Astrocyte (in vitro differentiated cells and primary cell): ENCODE results near the gene CRB3. TPM values are rescaled to one million over a fixed set of nuclear protein-coding genes. Genes with fewer than 3 reads are reported as not detected.
A peak's percentile ranks its signal among the peaks of the same experiment; 100 is the strongest.

Experiments used
- DNase-seq: peaks from one replicate; pipeline ENCODE4 v3.0.0-alpha.2; 2010; ENCODE audit warnings: low read depth
- FAIRE-seq: peaks from 2 replicates; lab custom pipeline; 2011; peaks lifted over from hg19 to GRCh38; lab: Jason Lieb, UNC
- H2AFZ ChIP-seq: 2 replicates; pipeline ENCODE4 v1.6.0; 2012; ENCODE audit warnings: low read depth, low read length, inconsistent platforms
- H3K27ac ChIP-seq: 2 replicates; pipeline ENCODE4 v1.5.1; 2011; ENCODE audit warnings: low read depth, low read length, inconsistent platforms
- H3K27me3 ChIP-seq: 2 replicates; pipeline ENCODE4 v1.6.0; 2011; ENCODE audit warnings: low read length, inconsistent platforms; ENCODE audit not compliant: insufficient read depth
- H3K36me3 ChIP-seq: 2 replicates; pipeline ENCODE4 v1.5.1; 2011; ENCODE audit warnings: low read length, inconsistent platforms; ENCODE audit not compliant: insufficient read depth
- H3K4me1 ChIP-seq: 2 replicates; pipeline ENCODE4 v1.5.1; 2011; ENCODE audit warnings: low read length, inconsistent platforms; ENCODE audit not compliant: insufficient read depth
- H3K4me2 ChIP-seq: 2 replicates; pipeline ENCODE4 v1.6.0; 2012; ENCODE audit warnings: low read length, inconsistent platforms
- H3K4me3 ChIP-seq: 2 replicates; pipeline ENCODE4 v1.5.1; 2011; ENCODE audit warnings: low read depth, mild to moderate bottlenecking, low read length, inconsistent platforms; ENCODE audit not compliant: insufficient read depth
- H3K79me2 ChIP-seq: 2 replicates; pipeline ENCODE4 v1.6.0; 2012; ENCODE audit warnings: mild to moderate bottlenecking, low read length, inconsistent platforms; ENCODE audit not compliant: insufficient read depth
- H3K9ac ChIP-seq: 2 replicates; pipeline ENCODE4 v1.6.0; 2012; ENCODE audit warnings: mild to moderate bottlenecking, low read length, inconsistent platforms
- H3K9me3 ChIP-seq: 2 replicates; pipeline ENCODE4 v1.5.1; 2012; ENCODE audit warnings: low read depth, mild to moderate bottlenecking, low read length, inconsistent platforms; ENCODE audit not compliant: insufficient read depth
- H4K20me1 ChIP-seq: 2 replicates; pipeline ENCODE4 v1.6.0; 2012; ENCODE audit warnings: low read length, inconsistent platforms; ENCODE audit not compliant: insufficient read depth
- H3K27ac Mint-ChIP-seq: one replicate; pipeline ENCODE4 v1.8.0; 2021; ENCODE audit warnings: mild to moderate bottlenecking, mixed read lengths; ENCODE audit not compliant: unreplicated experiment
- H3K27me3 Mint-ChIP-seq: one replicate; pipeline ENCODE4 v1.8.0; 2021; ENCODE audit warnings: low read depth, mixed read lengths; ENCODE audit not compliant: unreplicated experiment
- H3K36me3 Mint-ChIP-seq: one replicate; pipeline ENCODE4 v1.8.0; 2021; ENCODE audit warnings: low read depth, mixed read lengths; ENCODE audit not compliant: unreplicated experiment
- H3K4me1 Mint-ChIP-seq: one replicate; pipeline ENCODE4 v1.8.0; 2021; ENCODE audit warnings: low read depth, mixed read lengths; ENCODE audit not compliant: unreplicated experiment
- H3K4me3 Mint-ChIP-seq: one replicate; pipeline ENCODE4 v1.8.0; 2021; ENCODE audit warnings: mild to moderate bottlenecking, moderate library complexity, mixed read lengths; ENCODE audit not compliant: unreplicated experiment
- H3K9me3 Mint-ChIP-seq: one replicate; pipeline ENCODE4 v1.8.0; 2021; ENCODE audit warnings: mild to moderate bottlenecking, mixed read lengths; ENCODE audit not compliant: unreplicated experiment
- EZH2 ChIP-seq: IDR thresholded peaks from 2 replicates; pipeline ENCODE4 v1.6.1; 2012; ENCODE audit warnings: mild to moderate bottlenecking, low read length, inconsistent platforms; ENCODE audit not compliant: insufficient read depth
- total RNA-seq: library from RNA; stranded (reverse); gene quantifications from 2 replicates; pipeline ENCODE4 v1.2.1, GENCODE V29; 2021
- TF ChIP-seq, protein P1 (sequence below): IDR thresholded peaks from 2 replicates; pipeline ENCODE4 v1.5.1; 2011; ENCODE audit warnings: low read depth, mild to moderate bottlenecking, inconsistent platforms, low read length, moderate library complexity; ENCODE audit not compliant: insufficient read depth

CRB3 gene
- total RNA-seq, 1 donor from 2014 or later = 1.6 TPM

DNA sequence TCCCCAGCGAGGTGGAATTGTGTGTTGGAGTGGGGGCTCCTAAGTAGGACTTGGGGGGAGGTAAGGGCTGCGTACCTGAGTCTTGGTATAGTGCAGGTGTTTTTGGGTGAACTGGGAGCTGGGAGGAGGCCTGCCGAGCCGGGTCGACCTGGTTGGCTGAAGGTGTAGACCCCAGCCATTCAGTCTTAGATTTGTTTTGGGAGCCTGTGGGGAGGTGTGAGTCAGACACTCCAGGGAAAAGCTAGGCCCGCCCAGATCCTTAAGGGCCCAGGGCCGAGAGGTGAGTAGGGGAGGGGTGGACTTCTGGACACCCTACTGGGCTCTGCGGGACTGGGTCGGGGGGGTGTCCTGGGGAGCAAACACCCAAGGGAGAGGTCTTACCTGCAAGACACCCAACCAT is 935 bp downstream of the CRB3 start:
- no peak overlapping the region for H3K9ac ChIP-seq
- H3K4me3 ChIP-seq = no peak overlapping the region
- H3K36me3 Mint-ChIP-seq = no peaks in the 10 kb centered on the region
- no peaks in the 10 kb centered on the region for H3K4me1 ChIP-seq
- H3K4me1 Mint-ChIP-seq = no peaks in the 10 kb centered on the region
- H3K27ac ChIP-seq = no peak overlapping the region
- TF ChIP-seq, protein P1, sequence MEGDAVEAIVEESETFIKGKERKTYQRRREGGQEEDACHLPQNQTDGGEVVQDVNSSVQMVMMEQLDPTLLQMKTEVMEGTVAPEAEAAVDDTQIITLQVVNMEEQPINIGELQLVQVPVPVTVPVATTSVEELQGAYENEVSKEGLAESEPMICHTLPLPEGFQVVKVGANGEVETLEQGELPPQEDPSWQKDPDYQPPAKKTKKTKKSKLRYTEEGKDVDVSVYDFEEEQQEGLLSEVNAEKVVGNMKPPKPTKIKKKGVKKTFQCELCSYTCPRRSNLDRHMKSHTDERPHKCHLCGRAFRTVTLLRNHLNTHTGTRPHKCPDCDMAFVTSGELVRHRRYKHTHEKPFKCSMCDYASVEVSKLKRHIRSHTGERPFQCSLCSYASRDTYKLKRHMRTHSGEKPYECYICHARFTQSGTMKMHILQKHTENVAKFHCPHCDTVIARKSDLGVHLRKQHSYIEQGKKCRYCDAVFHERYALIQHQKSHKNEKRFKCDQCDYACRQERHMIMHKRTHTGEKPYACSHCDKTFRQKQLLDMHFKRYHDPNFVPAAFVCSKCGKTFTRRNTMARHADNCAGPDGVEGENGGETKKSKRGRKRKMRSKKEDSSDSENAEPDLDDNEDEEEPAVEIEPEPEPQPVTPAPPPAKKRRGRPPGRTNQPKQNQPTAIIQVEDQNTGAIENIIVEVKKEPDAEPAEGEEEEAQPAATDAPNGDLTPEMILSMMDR = no peak
- TF ChIP-seq EZH2 = no peak
- H3K27me3 ChIP-seq = peaks cover 17% of the 10 kb centered on the region
- H3K4me3 Mint-ChIP-seq = peak overlapping the region; percentile 65
- DNase-seq (no peak), FAIRE-seq (no peak)
- no peaks in the 10 kb centered on the region for H4K20me1 ChIP-seq
- H3K27me3 Mint-ChIP-seq = peaks cover 29% of the 10 kb centered on the region
- H2AFZ ChIP-seq = no peak overlapping the region
- no peaks in the 10 kb centered on the region for H3K79me2 ChIP-seq
- H3K4me2 ChIP-seq = no peak overlapping the region
- H3K36me3 ChIP-seq = no peaks in the 10 kb centered on the region
- H3K9me3 ChIP-seq = no peaks in the 10 kb centered on the region
- H3K27ac Mint-ChIP-seq = no peak overlapping the region
- H3K9me3 Mint-ChIP-seq = no peaks in the 10 kb centered on the region

DNA sequence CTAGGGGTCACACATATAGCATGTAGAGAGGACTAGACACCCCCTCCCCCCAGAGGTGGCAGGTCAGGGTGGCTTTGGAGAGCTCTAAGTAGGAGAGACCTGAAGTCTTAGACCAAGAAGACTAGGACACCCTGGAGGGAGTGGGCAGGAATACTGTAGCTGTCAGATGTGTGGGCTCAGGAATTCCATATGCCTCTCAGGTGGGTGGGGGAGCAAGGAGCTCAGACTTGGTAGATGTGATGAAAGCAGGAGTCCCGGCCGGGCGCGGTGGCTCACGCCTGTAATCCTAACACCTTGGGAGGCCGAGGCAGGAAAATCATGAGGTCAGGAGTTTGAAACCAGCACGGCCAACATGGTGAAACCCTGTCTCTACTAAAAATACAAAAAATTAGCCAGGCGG is 1.6 kb downstream of the CRB3 start:
- Mint-ChIP-seq H3K36me3 (no peaks in the 10 kb centered on the region), H3K4me1 (no peaks in the 10 kb centered on the region), H3K4me3 (no peak overlapping the region), H3K9me3 (no peaks in the 10 kb centered on the region), H3K27ac (no peak overlapping the region), H3K27me3 (peaks cover 29% of the 10 kb centered on the region)
- Histone ChIP-seq H3K4me1 (no peaks in the 10 kb centered on the region), H4K20me1 (no peaks in the 10 kb centered on the region), H2AFZ (no peak overlapping the region), H3K36me3 (no peaks in the 10 kb centered on the region), H3K4me3 (no peak overlapping the region), H3K79me2 (no peaks in the 10 kb centered on the region), H3K27me3 (peaks cover 20% of the 10 kb centered on the region), H3K4me2 (no peak overlapping the region), H3K27ac (no peak overlapping the region), H3K9ac (no peak overlapping the region), H3K9me3 (no peaks in the 10 kb centered on the region)
- FAIRE-seq (no peak), DNase-seq (no peak)
- TF ChIP-seq EZH2 = no peak
- TF ChIP-seq, protein P1 = no peak

DNA sequence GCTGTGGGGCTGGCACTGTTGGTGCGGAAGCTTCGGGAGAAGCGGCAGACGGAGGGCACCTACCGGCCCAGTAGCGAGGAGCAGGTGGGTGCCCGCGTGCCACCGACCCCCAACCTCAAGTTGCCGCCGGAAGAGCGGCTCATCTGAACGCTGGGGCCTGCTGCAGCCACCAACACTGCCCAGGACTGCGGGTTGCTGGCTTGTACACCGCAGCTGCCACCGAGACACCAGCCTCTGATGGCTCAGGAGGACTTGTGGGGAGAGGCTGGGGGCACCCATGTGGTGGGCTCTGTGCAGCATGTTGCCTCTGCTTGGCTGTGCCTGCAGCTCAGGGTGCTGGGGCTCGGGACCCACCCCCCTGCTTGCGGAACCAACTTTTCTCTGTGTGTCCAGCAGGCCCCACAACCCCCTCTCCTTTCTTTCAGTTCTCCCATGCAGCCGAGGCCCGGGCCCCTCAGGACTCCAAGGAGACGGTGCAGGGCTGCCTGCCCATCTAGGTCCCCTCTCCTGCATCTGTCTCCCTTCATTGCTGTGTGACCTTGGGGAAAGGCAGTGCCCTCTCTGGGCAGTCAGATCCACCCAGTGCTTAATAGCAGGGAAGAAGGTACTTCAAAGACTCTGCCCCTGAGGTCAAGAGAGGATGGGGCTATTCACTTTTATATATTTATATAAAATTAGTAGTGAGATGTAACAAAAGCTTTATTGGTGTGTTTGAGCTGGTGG is 2.6 kb downstream of the CRB3 start:
- H3K27me3 Mint-ChIP-seq = peaks cover 29% of the 10 kb centered on the region
- no peak for DNase-seq

More for the DNA sequence above, 2.6 kb downstream of the CRB3 start:
- Histone ChIP-seq H3K27ac (no peak overlapping the region), H4K20me1 (no peaks in the 10 kb centered on the region), H3K36me3 (no peaks in the 10 kb centered on the region), H3K4me1 (no peaks in the 10 kb centered on the region), H3K9me3 (no peaks in the 10 kb centered on the region), H3K79me2 (no peaks in the 10 kb centered on the region), H3K4me2 (no peak overlapping the region), H3K4me3 (no peak overlapping the region), H3K27me3 (peaks cover 20% of the 10 kb centered on the region), H2AFZ (no peak overlapping the region), H3K9ac (no peak overlapping the region)
- Mint-ChIP-seq H3K4me1 (no peaks in the 10 kb centered on the region), H3K27ac (no peak overlapping the region), H3K4me3 (no peak overlapping the region), H3K36me3 (no peaks in the 10 kb centered on the region), H3K9me3 (no peaks in the 10 kb centered on the region)
- no peak for FAIRE-seq
- TF ChIP-seq, protein P1 = no peak
- TF ChIP-seq EZH2 = no peak
